ENCODE data around the gene AHSG. TPM values are rescaled to one million over a fixed set of nuclear protein-coding genes. Genes with fewer than 3 reads are reported as not detected.

AHSG gene
- total and polyA plus RNA-seq, 2 experiments from 2014 or later, result 0.10 to 0.18 TPM

GRCh38 chr3:186653984-186654383 lies 41.1 kb downstream of the AHSG start:
- H3K4me3 ChIP-seq, result no peak overlapping the region
- H3K9me2 ChIP-seq (ENCODE audit: insufficient read depth), result no peaks in the 10 kb centered on the region; the same call in 1 of the 2 replicates
- H3K27ac Mint-ChIP-seq, result no peak overlapping the region
- H3K4me1 ChIP-seq (ENCODE audit: insufficient read depth), result no peaks in the 10 kb centered on the region
- H3K27me3 ChIP-seq (ENCODE audit: insufficient read depth), result no peaks in the 10 kb centered on the region
- H3K4me3 Mint-ChIP-seq, result no peak overlapping the region
- no peaks in the 10 kb centered on the region; the same call in 1 of the 2 replicates for H3K36me3 ChIP-seq (ENCODE audit: insufficient read depth)
- H3K27ac ChIP-seq (ENCODE audit: low read depth), result no peak overlapping the region
- H3K4me1 Mint-ChIP-seq, result no peaks in the 10 kb centered on the region; the same call in 2 of the 3 replicates
- H3K36me3 Mint-ChIP-seq (ENCODE audit: low read depth), result peaks cover 32% of the 10 kb centered on the region
- DNase-seq (ENCODE audit: low spot score), result peak; percentile 74
- ATAC-seq, result peak; percentile 94
- H4K20me1 ChIP-seq (replicated peaks; ENCODE audit: insufficient read depth), result no peaks in the 10 kb centered on the region
- H3K9me3 Mint-ChIP-seq, result peaks cover 42% of the 10 kb centered on the region
- 0 out of 2 replicates have a peak overlapping the region, but pooled peaks have one; percentile 52 for H2AFZ ChIP-seq
- no peaks in the 10 kb centered on the region for H3K79me2 ChIP-seq (replicated peaks; ENCODE audit: insufficient read depth)
- TF ChIP-seq CTCF (conservative IDR thresholded peaks at IDR 0.05; ENCODE audit: low read depth in 2 of 2) (peak; percentile 37 to 45; a peak in 2 of 4 replicates), EZH2phosphoT487 (IDR thresholded peaks at IDR 0.05; ENCODE audit: unreplicated experiment) (no peak), ZNF331 (CRISPR knock-in tag; IDR thresholded peaks at IDR 0.05; ENCODE audit: low read depth) (no peak), STAT1 (IDR thresholded peaks at IDR 0.05; ENCODE audit: unreplicated experiment) (no peak), POLR2AphosphoS5 (IDR thresholded peaks at IDR 0.05; ENCODE audit: low read depth) (no peak), CREB1 (CRISPR knock-in tag; IDR thresholded peaks at IDR 0.05; ENCODE audit: low read depth) (no peak), REST (IDR thresholded peaks at IDR 0.05; ENCODE audit: unreplicated experiment) (no peak), ZNF114 (CRISPR knock-in tag; IDR thresholded peaks at IDR 0.05) (no peak)
- no peaks in the 10 kb centered on the region for H3F3A ChIP-seq (replicated peaks; ENCODE audit: low read depth)
- peaks cover 6% of the 10 kb centered on the region for H3K27me3 Mint-ChIP-seq (ENCODE audit: insufficient read depth, low read depth, poor library complexity)
- no peak overlapping the region for H3K4me2 ChIP-seq

GRCh38 chr3:186663361-186664118 lies 50.7 kb downstream of the AHSG start:
- Mint-ChIP-seq H3K4me1 (peaks cover 43% of the 10 kb centered on the region), H3K27ac (peak overlapping the region; percentile 77), H3K27me3 (ENCODE audit: insufficient read depth, low read depth, poor library complexity) (peaks cover 7% of the 10 kb centered on the region), H3K4me3 (peak overlapping the region; percentile 2; the same call in 1 of the 3 replicates), H3K9me3 (peaks cover 16% of the 10 kb centered on the region), H3K36me3 (ENCODE audit: low read depth) (peaks cover 18% of the 10 kb centered on the region)
- H3K4me2 ChIP-seq, result peak overlapping the region; percentile 35
- H3K9me2 ChIP-seq (ENCODE audit: insufficient read depth), result peaks cover 10% of the 10 kb centered on the region
- no peaks in the 10 kb centered on the region for H3F3A ChIP-seq (replicated peaks; ENCODE audit: low read depth)
- no peaks in the 10 kb centered on the region for H3K36me3 ChIP-seq (ENCODE audit: insufficient read depth)
- ATAC-seq (peak; percentile 70), DNase-seq (ENCODE audit: low spot score) (peak; percentile 27)
- peaks cover 42% of the 10 kb centered on the region for H3K4me1 ChIP-seq (ENCODE audit: insufficient read depth)
- no peaks in the 10 kb centered on the region for H3K79me2 ChIP-seq (replicated peaks; ENCODE audit: insufficient read depth)
- H3K27ac ChIP-seq (ENCODE audit: low read depth), result peak overlapping the region; percentile 93
- H2AFZ ChIP-seq, result no peak overlapping the region
- H4K20me1 ChIP-seq (replicated peaks; ENCODE audit: insufficient read depth), result no peaks in the 10 kb centered on the region
- no peak overlapping the region for H3K4me3 ChIP-seq
- no peaks in the 10 kb centered on the region for H3K27me3 ChIP-seq (ENCODE audit: insufficient read depth)
- TF ChIP-seq CTCF (conservative IDR thresholded peaks at IDR 0.05; ENCODE audit: low read depth in 2 of 2) (no peak), NANOG (IDR thresholded peaks at IDR 0.05; ENCODE audit: borderline replicate concordance) (peak; percentile 63; the same call in 1 of the 2 replicates), STAT1 (IDR thresholded peaks at IDR 0.05; ENCODE audit: unreplicated experiment) (no peak), JUNB (IDR thresholded peaks at IDR 0.05; ENCODE audit: unreplicated experiment) (no peak), ETS1 (IDR thresholded peaks at IDR 0.05) (no peak)
